NCI-H2227 (cell line): ENCODE data around the gene CHRND.

ENCODE experiments used
- DNase-seq: peaks from one replicate; lab custom pipeline; 2025; ENCODE audit not compliant: unreplicated experiment; lab: John Stamatoyannopoulos, UW

The CHRND gene

DNA sequence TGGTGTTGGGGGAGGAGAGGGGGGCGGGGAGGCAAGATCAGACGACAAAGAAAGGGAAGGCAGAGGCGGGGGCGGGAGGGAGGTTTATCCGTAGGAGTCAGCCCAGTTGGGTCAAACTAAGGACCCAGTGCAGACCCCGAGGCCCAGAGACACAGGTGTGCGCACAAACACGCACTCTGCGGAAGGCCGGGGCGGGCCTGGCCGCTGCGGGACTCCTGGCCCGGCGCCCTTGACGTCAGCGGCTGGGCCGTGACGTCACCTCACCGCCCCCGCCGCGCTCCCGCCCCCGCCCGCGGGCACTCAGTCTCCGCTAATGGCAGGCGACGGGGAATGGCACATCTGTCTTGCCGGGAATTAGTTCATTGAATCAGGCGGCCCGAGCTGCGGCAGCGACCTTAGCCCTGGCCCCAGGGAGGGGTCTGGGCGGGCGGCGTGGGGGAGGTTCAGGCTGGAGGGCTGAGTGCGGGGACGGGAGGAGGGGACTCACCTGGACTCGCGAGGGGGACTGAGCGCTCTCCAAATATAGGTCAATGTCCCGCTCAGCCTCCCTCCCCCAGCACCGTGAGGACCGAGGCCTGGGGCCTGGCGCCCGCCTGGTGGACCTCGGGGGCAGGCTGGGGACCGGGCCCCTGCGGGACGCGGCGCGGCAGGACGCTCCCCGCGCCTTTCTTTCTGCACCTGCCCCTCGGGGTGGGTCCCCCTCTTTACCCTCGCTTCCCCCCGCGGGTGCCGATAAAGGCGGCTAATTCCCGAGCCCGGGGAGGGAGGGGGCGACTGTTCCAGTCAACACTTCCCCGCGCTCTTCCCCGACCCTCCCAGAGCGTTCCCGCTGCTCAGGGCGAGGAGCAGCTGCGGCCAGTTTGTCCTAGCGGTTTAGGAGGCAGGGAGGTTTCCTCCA, 22.8 kb upstream of the CHRND start:
- peak; percentile 84 for DNase-seq

DNA sequence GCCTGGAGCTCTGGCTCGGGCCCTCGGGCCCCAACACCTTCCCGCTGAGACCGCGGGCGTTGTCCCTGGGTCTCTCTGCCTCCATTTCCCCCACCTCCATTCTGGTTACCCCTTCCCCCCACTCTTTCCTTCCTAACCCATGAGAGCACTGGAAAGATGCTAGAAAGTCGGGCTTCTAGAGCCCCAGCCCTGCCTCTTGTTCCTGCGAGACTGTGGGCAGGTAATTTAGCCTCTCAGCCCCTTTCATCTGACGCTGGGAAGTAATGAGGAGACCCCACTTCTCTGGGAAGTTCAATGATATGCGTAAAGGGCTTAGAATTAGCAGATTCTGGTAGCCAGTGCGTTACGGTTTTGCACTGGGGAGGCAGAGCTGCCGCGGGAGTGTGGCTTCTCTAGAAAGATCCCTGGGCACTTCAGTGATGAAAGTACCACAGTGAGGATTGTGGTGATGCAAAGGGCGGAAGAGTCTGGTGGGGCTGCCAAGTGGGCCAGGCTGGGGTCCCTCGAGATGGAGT, 22.1 kb upstream of the CHRND start:
- DNase-seq: no peak

DNA sequence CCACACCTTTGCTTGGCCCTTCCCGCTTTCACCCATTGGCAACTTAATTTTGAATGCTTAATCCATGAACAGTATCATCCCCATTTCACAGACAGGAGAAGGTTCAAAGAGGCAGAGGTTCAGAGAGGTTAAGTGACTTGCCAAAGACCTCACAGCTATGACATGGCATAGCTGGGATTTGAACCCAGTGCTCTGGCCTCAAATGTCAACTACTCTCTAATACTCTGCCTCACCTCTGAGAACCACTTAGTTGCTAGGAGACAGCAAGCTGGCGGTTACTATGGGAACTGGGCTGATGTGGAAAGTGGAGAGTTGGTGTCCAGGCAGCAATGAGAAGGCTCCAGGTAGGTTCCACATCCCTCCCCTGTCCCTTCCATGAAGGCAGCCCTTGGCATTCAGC, 21.5 kb upstream of the CHRND start:
- DNase-seq: peak; percentile 68

DNA sequence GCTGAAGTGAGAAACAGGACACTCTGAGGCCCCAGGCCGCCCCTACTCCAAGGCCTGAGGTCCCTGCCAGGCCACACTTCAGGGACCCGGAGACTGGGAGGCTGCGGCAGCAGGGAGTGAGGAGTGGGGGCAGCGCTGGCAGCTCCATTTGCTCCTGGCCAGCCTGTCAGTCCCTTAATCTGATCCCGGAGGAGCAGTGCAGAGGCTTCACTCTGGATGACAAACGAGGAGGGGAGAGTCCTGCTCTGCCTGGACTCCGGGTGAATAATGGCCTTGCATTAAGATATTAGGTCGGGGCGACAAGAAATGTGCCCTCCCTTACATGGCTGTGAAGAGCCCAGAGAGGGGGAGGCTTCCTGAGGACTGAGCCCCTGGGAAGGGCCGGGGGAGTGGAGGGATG, 20.1 kb upstream of the CHRND start:
- DNase-seq: no peak

DNA sequence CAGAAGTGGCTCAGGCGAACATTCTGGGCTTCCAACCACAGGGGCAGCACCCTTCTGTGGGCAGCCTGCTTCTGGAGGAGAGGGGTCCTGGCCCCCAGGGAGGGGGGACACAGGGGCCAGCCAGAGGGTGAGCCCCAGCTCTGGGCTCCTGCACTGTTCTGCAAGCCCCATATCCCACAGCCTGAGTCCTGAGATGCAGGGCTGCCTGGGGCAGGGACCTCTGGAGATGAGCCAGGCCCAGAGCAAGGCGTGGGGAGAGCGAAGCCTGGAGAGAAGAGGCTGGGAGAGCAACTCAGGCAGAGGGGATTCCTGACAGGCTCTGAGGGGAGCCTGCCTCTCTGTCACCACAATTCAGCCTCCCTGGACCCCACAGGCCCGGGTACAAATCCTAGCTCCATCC, 19.3 kb upstream of the CHRND start:
- DNase-seq: no peak

DNA sequence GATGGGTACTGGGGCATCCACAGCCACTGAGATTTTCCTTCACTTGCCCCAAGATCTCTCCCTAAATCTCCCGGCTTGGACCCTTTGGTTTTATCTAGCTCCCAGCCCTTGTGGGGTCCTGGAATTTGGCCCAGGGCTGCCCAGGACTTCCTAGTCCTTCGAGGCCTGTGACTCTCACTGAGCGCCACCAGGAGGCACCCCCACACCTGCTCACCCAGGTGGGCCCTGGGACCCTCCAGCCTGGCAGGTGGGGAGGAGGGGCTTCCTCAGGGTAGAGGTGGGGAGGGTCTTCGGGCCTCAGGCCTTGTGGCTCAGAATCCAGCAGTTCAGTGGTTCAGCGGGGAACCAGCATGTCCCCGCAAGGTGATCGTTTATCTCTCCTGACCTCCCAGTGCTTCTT, 17.7 kb upstream of the CHRND start:
- DNase-seq: no peak

DNA sequence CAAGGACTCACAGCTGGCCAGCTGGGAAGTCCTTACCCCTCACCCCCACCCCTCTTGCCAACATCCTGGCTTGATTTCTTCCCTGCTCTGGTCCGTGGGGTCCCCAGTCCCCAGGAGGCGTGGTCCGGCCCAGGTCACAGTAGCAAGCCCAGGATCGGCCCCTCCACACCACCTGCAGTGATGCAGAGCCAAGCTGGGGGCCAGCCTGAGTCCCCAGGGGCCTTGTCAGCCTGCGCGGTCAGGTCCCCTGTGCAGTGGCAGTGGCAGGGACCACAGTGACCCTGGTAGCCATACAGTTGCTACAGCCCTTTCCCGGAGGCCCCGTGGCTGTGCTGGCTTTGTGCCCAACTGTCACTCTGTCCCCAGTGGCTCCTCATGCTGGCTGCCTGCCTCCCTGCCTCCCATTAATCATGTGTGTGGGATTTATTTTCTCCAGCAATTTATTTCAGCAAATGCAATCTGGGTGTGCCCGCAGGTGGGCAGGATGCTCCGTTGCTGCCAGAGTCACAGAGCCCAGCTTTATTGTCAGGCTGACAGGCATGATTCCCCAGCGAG, 14.5 kb upstream of the CHRND start:
- peak; percentile 65 for DNase-seq

DNA sequence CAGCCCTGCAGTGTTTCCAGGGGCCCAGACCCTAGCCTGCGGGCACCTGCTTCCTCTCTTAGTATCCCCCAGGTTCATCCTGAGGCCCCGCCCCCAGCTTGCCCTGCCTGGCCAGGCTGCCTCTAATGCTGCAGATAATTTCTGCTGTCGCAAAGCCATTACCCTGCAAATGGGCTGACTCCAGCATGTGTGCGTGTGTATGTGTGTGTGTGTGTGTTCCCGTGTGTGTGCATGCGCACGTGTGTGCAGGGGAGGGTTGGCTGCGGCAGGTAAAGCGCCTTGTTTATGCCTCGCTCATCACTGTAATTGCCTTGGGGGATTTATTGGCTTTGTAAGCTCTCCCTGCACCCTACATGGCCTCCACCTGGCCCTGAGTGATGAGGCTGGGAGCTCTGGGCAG, 13.4 kb upstream of the CHRND start:
- DNase-seq: peak; percentile 96

DNA sequence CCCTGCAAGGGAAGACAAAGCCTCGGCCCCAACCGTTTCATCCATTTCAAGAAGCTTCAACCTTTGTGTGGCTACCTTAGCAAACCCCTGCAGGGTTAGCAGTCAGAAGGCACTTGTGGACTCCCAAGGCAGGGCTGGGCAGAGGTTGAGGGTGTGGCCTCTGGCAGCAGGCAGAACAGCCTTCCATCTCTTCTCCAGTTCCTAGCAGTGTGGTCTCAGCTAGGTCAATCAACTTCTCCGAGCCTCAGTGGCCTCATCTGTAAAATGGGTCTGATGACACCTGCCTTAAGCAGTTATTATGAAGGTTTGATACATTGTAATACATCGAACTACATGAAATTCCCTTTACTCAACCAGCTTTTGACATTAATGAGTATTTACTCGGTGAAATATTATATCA, 12.6 kb upstream of the CHRND start:
- no peak for DNase-seq

DNA sequence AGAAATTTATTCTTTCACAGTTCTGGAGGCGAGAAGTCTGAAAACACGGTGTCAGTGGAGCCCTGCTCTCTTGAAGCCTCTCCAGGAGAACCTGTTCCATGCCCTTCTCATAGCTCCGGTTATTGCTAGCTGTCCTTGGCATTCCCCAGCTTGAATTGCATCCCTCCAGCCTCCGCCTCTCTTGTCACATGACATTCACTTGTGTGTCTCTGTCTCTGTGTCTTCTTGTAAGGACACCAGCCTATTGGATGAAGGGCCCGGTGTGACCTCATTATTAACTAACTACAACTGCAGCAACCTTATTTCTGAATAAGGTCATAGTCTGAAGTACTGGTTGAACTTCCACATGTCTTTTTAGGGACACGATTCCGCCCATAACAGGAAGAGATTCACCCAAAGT, 10.3 kb upstream of the CHRND start:
- DNase-seq: no peak

DNA sequence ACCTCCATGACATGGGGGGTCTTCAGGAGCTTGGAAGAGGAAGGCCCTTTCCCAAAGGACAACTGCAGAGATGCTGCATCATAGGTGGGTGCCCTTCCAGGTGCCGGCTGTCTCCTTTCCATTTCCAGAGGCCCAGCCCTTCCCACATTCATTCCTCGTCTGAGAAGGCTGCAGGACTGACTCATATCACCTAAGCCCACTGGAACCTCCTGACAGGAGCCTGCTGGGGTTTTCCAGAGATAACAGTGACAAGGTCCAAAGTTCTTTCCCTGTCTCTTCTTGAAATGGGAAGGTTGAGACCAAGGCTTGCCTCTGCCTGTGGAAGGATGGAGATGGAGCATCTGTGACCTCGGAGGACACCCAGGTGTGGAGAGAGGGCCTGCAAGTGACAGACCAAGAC, 9.4 kb upstream of the CHRND start:
- DNase-seq: no peak

DNA sequence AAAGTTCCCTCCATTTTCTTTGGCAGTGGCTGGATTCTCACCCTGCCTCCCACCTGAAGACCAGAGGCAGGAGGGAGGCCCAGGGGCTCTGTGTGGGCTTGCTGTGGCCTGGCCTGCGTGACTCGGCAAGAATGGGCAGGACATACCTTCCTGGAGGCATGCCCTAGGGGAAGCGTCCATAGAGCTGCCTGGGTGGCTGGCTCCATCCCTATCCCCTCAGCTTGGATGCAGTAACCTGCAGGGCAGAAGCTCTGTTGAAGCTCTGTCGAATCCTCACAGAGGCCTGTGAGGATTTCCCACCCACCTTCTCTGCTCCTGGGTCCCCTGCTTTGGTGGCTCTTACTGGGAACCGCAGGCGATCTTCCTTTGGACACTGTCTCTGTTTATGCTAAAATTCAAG, 7.1 kb upstream of the CHRND start:
- DNase-seq: no peak

DNA sequence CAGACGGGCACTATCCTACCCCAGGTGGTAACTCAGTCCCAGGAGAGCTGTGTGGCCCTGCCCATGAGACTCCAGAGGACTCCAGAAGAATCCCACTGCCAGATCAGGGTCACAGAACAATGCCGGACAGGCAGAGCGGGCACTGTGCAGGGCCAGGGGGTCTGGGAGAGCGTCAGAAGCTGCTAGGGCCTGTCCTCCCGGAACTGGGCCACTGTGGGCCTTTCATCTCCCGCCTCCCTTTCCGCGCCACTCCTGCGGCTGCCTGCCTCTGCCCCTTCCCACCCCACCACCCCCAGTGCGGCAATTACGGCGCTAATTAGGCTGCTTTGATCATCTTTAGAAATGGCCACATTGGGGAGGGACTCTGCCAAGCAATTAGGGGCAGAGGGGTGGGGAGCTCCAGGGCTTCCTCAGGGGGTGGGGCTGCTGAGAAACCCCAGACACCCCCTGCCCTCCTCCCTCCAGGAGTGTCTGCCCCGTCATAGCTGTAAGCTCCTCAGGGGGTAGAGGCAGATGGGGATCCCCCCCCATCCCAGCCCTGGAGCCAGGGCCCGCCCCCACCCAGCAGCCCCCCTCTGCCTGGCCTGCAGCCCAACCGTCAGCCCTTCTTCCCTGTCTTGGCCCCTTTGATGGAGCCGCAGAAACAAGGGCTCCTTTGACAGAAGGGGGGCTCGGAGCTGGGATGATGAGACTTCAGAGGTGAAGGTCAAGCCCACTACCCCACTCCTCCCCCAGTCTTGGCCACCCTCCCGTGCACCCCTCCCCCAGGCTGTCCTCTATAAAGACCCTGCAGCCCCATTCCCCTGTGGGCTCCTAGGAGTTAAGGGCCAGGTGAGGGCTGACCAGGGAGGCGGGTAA, 6.2 kb upstream of the CHRND start, which contains the start of gene PRSS56:
TSS of gene PRSS56 (plus strand) at position 808 of the 858 bp plus-strand sequence. CDS start 211 bp downstream, outside the sequence.
- no peak for DNase-seq

DNA sequence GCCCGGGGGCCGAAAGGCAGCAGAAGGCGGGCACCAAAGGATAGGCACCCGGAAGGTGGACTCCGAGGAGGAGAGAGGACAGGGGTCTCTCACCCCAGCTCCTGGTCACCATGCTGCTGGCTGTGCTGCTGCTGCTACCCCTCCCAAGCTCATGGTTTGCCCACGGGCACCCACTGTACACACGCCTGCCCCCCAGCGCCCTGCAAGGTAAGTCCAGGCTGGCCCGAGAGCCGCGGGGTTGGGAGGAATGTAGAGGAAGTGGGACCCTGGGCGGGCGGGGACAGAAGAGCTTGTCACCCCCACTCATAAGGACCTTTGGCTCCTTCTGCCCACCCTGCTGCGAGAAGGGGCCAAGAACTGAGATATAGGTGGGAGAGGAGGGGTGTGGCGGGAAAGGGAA, 5.5 kb upstream of the CHRND start:
- no peak for DNase-seq

DNA sequence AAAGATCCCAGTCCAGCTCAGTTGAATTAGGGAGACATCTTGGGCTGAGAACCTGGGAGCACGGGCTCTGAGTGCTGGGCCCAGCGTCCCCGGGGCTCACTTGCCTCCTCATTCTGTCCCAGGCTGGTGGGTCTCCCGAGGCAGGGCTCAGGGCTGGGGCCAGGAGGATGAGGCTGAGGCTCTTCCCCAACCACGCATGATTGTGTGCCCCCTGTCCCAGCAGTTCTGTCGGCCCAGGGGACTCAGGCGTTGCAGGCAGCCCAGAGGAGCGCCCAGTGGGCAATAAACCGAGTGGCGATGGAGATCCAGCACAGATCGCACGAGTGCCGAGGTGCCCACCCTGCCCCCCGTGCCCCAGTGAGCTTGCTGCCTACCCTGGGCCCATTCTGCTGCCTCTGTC, 4.9 kb upstream of the CHRND start:
- no peak for DNase-seq

DNA sequence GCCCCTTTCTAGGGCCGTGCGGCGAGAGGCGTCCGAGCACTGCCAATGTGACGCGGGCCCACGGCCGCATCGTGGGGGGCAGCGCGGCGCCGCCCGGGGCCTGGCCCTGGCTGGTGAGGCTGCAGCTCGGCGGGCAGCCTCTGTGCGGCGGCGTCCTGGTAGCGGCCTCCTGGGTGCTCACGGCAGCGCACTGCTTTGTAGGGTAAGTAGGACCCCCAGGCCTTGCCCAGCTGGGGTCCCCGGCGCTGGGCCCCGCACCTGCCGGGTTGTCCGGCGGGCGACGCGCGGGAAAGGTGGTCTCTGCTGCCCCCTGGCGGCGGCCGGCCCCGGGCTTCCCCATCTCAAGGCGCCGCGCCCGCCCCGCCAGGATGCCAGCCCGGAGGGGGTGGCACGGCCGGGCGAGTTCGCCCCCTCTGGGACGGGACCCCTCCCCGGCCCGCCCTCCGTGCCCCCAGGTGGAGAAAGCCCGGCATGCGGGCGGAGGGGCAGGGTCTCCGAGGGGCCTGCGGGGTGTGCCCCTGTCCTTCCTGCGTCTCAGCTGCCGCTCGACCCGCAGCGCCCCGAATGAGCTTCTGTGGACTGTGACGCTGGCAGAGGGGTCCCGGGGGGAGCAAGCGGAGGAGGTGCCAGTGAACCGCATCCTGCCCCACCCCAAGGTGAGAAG, 3.9 kb upstream of the CHRND start:
- DNase-seq: peak; percentile 66

DNA sequence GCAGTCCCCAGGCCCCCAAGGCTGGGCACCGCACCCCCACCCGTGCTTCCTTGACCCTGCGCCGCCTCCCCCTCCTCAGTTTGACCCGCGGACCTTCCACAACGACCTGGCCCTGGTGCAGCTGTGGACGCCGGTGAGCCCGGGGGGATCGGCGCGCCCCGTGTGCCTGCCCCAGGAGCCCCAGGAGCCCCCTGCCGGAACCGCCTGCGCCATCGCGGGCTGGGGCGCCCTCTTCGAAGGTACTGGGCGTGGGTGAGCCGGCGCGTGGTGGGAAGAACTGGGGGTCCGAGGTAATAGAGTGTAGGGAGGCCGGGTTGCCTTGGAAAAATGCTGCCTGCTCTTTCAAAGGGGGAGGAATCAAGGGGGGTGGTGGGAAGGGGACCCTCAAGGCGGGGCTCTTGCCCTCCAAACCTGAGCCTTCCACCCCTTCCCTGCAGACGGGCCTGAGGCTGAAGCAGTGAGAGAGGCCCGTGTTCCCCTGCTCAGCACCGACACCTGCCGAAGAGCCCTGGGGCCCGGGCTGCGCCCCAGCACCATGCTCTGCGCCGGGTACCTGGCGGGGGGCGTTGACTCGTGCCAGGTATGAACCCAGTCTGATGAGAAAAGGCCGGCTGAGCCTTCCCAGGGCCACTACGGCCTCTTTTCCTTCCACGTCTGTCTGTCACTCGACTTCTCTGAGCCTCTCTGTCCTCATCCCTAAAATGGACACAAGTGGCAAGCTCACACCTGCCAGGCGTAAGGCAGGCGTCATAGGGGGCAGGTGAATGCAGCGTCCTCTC, 3.1 kb upstream of the CHRND start:
- DNase-seq: no peak

DNA sequence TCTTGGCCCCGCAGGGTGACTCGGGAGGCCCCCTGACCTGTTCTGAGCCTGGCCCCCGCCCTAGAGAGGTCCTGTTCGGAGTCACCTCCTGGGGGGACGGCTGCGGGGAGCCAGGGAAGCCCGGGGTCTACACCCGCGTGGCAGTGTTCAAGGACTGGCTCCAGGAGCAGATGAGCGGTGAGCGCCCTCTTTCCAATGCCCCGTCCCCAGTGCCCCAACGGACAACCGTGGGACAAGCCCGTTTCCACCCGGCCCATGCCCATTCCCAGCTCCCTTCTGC, 2.6 kb upstream of the CHRND start:
- DNase-seq: no peak

DNA sequence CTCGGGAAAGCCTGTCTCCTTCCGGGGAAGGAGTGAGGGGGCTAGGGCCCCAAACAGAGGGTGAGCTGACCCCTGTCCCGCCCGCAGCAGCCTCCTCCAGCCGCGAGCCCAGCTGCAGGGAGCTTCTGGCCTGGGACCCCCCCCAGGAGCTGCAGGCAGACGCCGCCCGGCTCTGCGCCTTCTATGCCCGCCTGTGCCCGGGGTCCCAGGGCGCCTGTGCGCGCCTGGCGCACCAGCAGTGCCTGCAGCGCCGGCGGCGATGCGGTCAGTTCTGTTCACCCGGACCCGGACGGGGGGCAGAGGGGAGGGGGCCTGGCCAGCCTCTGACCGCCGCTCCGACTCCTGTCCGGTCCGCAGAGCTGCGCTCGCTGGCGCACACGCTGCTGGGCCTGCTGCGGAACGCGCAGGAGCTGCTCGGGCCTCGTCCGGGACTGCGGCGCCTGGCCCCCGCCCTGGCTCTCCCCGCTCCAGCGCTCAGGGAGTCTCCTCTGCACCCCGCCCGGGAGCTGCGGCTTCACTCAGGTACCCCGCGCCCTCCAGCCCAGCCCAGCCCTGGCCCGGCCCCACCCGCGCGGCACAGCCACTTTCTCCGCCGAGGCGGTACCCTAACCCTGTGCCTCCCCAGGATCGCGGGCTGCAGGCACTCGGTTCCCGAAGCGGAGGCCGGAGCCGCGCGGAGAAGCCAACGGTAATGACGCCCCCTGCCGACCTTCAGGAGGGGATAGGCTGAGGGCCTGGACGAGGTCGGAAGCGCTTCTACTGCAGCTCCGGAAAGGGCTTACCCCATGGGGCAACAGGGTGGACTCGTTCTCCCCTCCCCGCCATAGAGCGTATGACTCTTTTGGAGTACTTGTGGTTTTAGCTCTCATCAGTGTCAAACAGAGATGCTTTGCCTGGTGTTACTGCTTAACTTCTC, 2.0 kb upstream of the CHRND start:
- peak; percentile 53 for DNase-seq
